HCT116 (cell line): Measurements from ENCODE around the gene TPM4. TPM values are rescaled to one million over a fixed set of nuclear protein-coding genes. Genes with fewer than 3 reads are reported as not detected.

Experiments used
- ATAC-seq: fragments of 200-7000 bp; cut with Tn5 transposase; 2 replicates; pipeline ENCODE4 v1.9.1; 2020; ENCODE audit warnings: mild to moderate bottlenecking, moderate library complexity
- BruUV-seq: library from RNA; stranded (reverse); fragments of 400-500 nt; replicated peaks from 2 replicates; lab custom pipeline; 2021; lab: Mats Ljungman, UMichigan
- CTCF ChIA-PET: fragments of 300-600 bp; sonication (Branson Sonifier 250); formaldehyde crosslinking; loops from one replicate; lab custom pipeline; 2021; ENCODE audit warnings: antibody characterized with exemption; lab: Charles Lee
- POLR2A ChIA-PET: fragments of 300-600, 350-600 bp; sonication (Branson Sonifier 250); formaldehyde crosslinking; loops from one replicate; lab custom pipeline; 2021; ENCODE audit warnings: antibody characterized with exemption; lab: Charles Lee
- RAD21 ChIA-PET, 2 experiments: fragments of 300-600 bp; sonication (Branson Sonifier 250); formaldehyde crosslinking; loops; one replicate each; lab custom pipeline; 2023; ENCODE audit warnings: low total read pairs in 2 of 2; ENCODE audit not compliant: uncharacterized antibody in 2 of 2, unreplicated experiment in 2 of 2, low non-redundant PET in 1 of 2; lab: Charles Lee
- DNase-seq: peaks from one replicate; pipeline ENCODE4 v3.0.0-alpha.2; 2010; ENCODE audit warnings: low read depth, low spot score
- H2AFZ ChIP-seq: fragments of 200-600 bp; shearing (Covaris generic), sonication (generic); 2 replicates; pipeline ENCODE4 v1.6.1; 2017; ENCODE audit warnings: low read depth, mixed run types, mixed read lengths, antibody characterized with exemption, low read length; ENCODE audit not compliant: poor library complexity, severe bottlenecking
- H3K27ac ChIP-seq: 2 replicates; pipeline ENCODE4 v1.5.1; 2012; ENCODE audit warnings: low read depth, low read length
- H3K27me3 ChIP-seq: fragments of 200-600 bp; sonication (generic); 2 replicates; pipeline ENCODE4 v1.6.1; 2016; ENCODE audit warnings: mixed run types, low read length, mixed read lengths; ENCODE audit not compliant: insufficient read depth
- H3K36me3 ChIP-seq, 2 experiments: fragments of 200-500 bp in 1 of 2; fragments of 200-600 bp in 1 of 2; sonication (Bioruptor generic) in 1 of 2; sonication (generic) in 1 of 2; 2 replicates each; pipeline versions ENCODE4 v1.5.1 to v1.6.1; 2014 to 2016; ENCODE audit warnings: low read length in 2 of 2, inconsistent platforms in 1 of 2, mixed read lengths in 1 of 2, mixed run types in 1 of 2; ENCODE audit not compliant: insufficient read depth in 2 of 2, control insufficient read depth in 1 of 2
- H3K4me1 ChIP-seq, 2 experiments: fragments of 200-600 bp in 1 of 2; sonication (generic) in 1 of 2; 2 replicates each; pipeline versions ENCODE4 v1.5.1 to v1.6.1; 2012 to 2017; ENCODE audit warnings: low read length in 2 of 2, inconsistent platforms in 1 of 2, mild to moderate bottlenecking in 1 of 2, mixed read lengths in 1 of 2, mixed run types in 1 of 2, moderate library complexity in 1 of 2; ENCODE audit not compliant: insufficient read depth in 2 of 2, control insufficient read depth in 1 of 2
- H3K4me2 ChIP-seq: fragments of 200-600 bp; sonication (generic); 2 replicates; pipeline ENCODE4 v1.6.1; 2017; ENCODE audit warnings: mixed run types, low read length, mixed read lengths
- H3K4me3 ChIP-seq, 2 experiments: fragments of 200-600 bp in 1 of 2; sonication (generic) in 1 of 2; replicated peaks in 1 of 2; 2 replicates each; pipeline ENCODE4 v1.5.1; 2011 to 2016; ENCODE audit warnings: low read length in 2 of 2, control low read depth in 1 of 2, low read depth in 1 of 2, mild to moderate bottlenecking in 1 of 2, mixed read lengths in 1 of 2, mixed run types in 1 of 2
- H3K79me2 ChIP-seq: fragments of 200-600 bp; sonication (generic); 2 replicates; pipeline ENCODE4 v1.6.1; 2017; ENCODE audit warnings: mild to moderate bottlenecking, mixed run types, low read length, moderate library complexity, mixed read lengths; ENCODE audit not compliant: insufficient read depth
- H3K9ac ChIP-seq: fragments of 200-600 bp; sonication (generic); 2 replicates; pipeline ENCODE4 v1.6.1; 2016; ENCODE audit warnings: low read length, mixed read lengths
- H3K9me2 ChIP-seq: fragments of 200-600 bp; sonication (generic), shearing (Covaris generic); 2 replicates; pipeline ENCODE4 v1.6.1; 2017; ENCODE audit warnings: mixed run types, mild to moderate bottlenecking, moderate library complexity; ENCODE audit not compliant: insufficient read depth
- H3K9me3 ChIP-seq, 2 experiments: fragments of 200-500 bp in 1 of 2; fragments of 200-600 bp in 1 of 2; sonication (Bioruptor generic) in 1 of 2; sonication (generic) in 1 of 2; 2 replicates each; pipeline ENCODE4 v1.6.1; 2014 to 2017; ENCODE audit warnings: low read length in 2 of 2, mixed read lengths in 2 of 2, inconsistent platforms in 1 of 2, low read depth in 1 of 2, mild to moderate bottlenecking in 1 of 2, mixed run types in 1 of 2, moderate library complexity in 1 of 2; ENCODE audit not compliant: control insufficient read depth in 1 of 2, insufficient read depth in 1 of 2
- H4K20me1 ChIP-seq: fragments of 200-600 bp; sonication (generic), shearing (Covaris generic); 2 replicates; pipeline ENCODE4 v1.6.1; 2017; ENCODE audit warnings: mixed run types, mild to moderate bottlenecking, moderate library complexity; ENCODE audit not compliant: insufficient read depth
- CEBPB ChIP-seq: IDR thresholded peaks from 2 replicates; pipeline ENCODE4 v1.6.1; 2012; ENCODE audit warnings: low read depth
- CTCF ChIP-seq, 3 experiments: fragments of 200-600 bp in 1 of 3; sonication (generic) in 1 of 3; IDR thresholded peaks in 2 of 3; conservative IDR thresholded peaks in 1 of 3; 2 replicates each; pipeline ENCODE4 v1.5.1; 2012 to 2017; ENCODE audit warnings: low read depth in 2 of 3, low read length in 2 of 3, antibody characterized with exemption in 1 of 3, borderline replicate concordance in 1 of 3, control low read depth in 1 of 3, mild to moderate bottlenecking in 1 of 3, mixed read lengths in 1 of 3, mixed run types in 1 of 3, moderate library complexity in 1 of 3; ENCODE audit not compliant: insufficient read depth in 1 of 3
- EZH2 ChIP-seq: fragments of 200-600 bp; sonication (generic); IDR thresholded peaks from 2 replicates; pipeline ENCODE4 v1.6.1; 2017; ENCODE audit warnings: antibody characterized with exemption, mixed run types
- JUND ChIP-seq: IDR thresholded peaks from 2 replicates; pipeline ENCODE4 v1.6.1; 2012
- POLR2A ChIP-seq: IDR thresholded peaks from 2 replicates; pipeline ENCODE4 v1.7.0; 2011; ENCODE audit warnings: borderline replicate concordance; ENCODE audit not compliant: insufficient read depth, insufficient read length; ENCODE audit errors: extremely low read depth
- intact Hi-C: fragments of 100-400 bp; cut with micrococcal nuclease; formaldehyde crosslinking; loops from 2 replicates; pipeline ENCODE4 v1.10.0; 2022
- total RNA-seq: library from RNA; stranded (reverse); gene quantifications from one replicate; pipeline ENCODE4 v1.2.1, GENCODE V29; 2021; ENCODE audit not compliant: unreplicated experiment

The TPM4 gene
- total RNA-seq, 1 experiment from 2014 or later, result 275 TPM

DNA sequence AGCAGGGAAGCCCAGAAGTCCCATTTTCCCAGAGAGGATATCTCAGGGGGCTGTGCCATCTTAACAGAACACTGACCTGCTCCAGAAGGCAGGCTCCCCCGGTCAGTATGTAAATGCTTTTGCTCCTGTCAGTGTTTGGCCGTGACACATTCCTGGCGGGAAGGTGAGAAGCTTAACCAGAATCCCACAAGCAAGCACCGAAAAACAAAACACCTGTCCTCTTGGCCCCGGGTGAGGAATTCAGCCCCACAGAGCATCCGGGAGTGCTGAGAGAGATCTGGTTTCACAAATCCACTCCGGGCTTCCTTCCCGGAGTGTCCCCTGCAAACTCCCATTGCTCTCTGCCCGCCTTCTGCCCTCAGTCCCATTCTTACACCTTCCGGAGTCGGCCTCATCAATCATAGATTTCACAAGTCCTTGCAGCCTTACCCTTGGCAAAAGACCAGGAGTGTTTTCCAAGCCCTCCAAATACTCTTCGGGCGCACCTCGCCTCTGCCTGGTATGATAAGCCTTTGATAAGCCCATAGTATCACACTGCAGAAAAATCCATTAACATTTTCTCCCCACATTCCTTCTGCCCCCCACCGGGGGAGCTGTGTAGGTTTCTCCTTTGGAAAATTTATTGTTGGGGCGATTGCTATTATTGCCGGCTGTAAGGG, 12.2 kb downstream of the TPM4 start:
- Histone ChIP-seq H3K4me3 (no peak overlapping the region), H3K9me2 (no peaks in the 10 kb centered on the region), H2AFZ (no peak overlapping the region), H3K9me3 (no peaks in the 10 kb centered on the region), H3K4me2 (no peak overlapping the region), H3K36me3 (peaks cover 59 to 65% of the 10 kb centered on the region in 2 experiments), H3K27me3 (no peaks in the 10 kb centered on the region), H3K79me2 (peaks cover 52% of the 10 kb centered on the region; the same call in 1 of the 2 replicates), H4K20me1 (no peaks in the 10 kb centered on the region), H3K9ac (no peak overlapping the region), H3K27ac (no peak overlapping the region)
- CTCF ChIA-PET, result no interaction called here
- intact Hi-C loops, result no loop called here
- peak; percentile 65 for ATAC-seq
- no peak for DNase-seq
- POLR2A ChIA-PET, result no interaction called here
- RAD21 ChIA-PET, result no interaction called here
- BruUV-seq, result no TSS peak
- TF ChIP-seq CTCF (IDR thresholded peaks at IDR 0.05 in 2 of 3, conservative IDR thresholded peaks at IDR 0.05 in 1 of 3; ENCODE audit: borderline replicate concordance in 1 of 3, insufficient read depth in 1 of 3, low read depth in 2 of 3, low read length in 2 of 3) (peak in 2 of 3 experiments; percentile 17 to 53; a peak in 2 of 6 replicates), JUND (no peak)
- TF ChIP-seq, all 23 proteins: peak for 1
- H3K4me1 ChIP-seq, result no peaks in the 10 kb centered on the region; a peak in 1 of 4 replicates

GRCh38 chr19:16089010-16089846, 12.9 kb downstream of the TPM4 start:
- ChIA-PET POLR2A (no interaction called here), CTCF (no interaction called here), RAD21 (no interaction called here)
- TF ChIP-seq CEBPB (no peak), POLR2A (no peak), EZH2 (no peak)
- Histone ChIP-seq H4K20me1 (no peaks in the 10 kb centered on the region), H2AFZ (no peak overlapping the region), H3K4me3 (no peak overlapping the region), H3K36me3 (peaks cover 60 to 69% of the 10 kb centered on the region in 2 experiments), H3K79me2 (peaks cover 48% of the 10 kb centered on the region; the same call in 1 of the 2 replicates), H3K9me2 (no peaks in the 10 kb centered on the region), H3K4me1 (no peaks in the 10 kb centered on the region; a peak in 1 of 4 replicates), H3K9ac (no peak overlapping the region), H3K27me3 (no peaks in the 10 kb centered on the region), H3K9me3 (no peaks in the 10 kb centered on the region), H3K4me2 (no peak overlapping the region), H3K27ac (no peak overlapping the region)
- intact Hi-C loops, result no loop called here
- no peak for ATAC-seq
- TSS peak; percentile 29 for BruUV-seq
- DNase-seq, result no peak
